Glutamatergic neuron (in vitro differentiated cells): Measurements from ENCODE around the gene LEF1. TPM values are rescaled to one million over a fixed set of nuclear protein-coding genes. Genes with fewer than 3 reads are reported as not detected.
"Not testable (repeated sequence)": the region's sequence is repeated elsewhere in the genome, so short reads cannot be mapped to it uniquely, and the experiment has no call there.

ENCODE experiments used
- DNase-seq: peaks from one replicate; pipeline ENCODE4 v3.0.0; 2022
- H3K27ac Mint-ChIP-seq: one replicate; pipeline ENCODE4 v1.8.0; 2020; ENCODE audit warnings: mild to moderate bottlenecking, mixed read lengths, inconsistent platforms; ENCODE audit not compliant: unreplicated experiment
- H3K27me3 Mint-ChIP-seq: one replicate; pipeline ENCODE4 v1.8.0; 2020; ENCODE audit warnings: mild to moderate bottlenecking, moderate library complexity, mixed read lengths, inconsistent platforms; ENCODE audit not compliant: unreplicated experiment
- H3K36me3 Mint-ChIP-seq: one replicate; pipeline ENCODE4 v1.8.0; 2020; ENCODE audit warnings: mild to moderate bottlenecking, mixed read lengths, inconsistent platforms; ENCODE audit not compliant: unreplicated experiment
- H3K4me1 Mint-ChIP-seq: one replicate; pipeline ENCODE4 v1.8.0; 2020; ENCODE audit warnings: mild to moderate bottlenecking, low read depth, mixed read lengths, inconsistent platforms; ENCODE audit not compliant: unreplicated experiment
- H3K4me3 Mint-ChIP-seq: one replicate; pipeline ENCODE4 v1.8.0; 2020; ENCODE audit warnings: mild to moderate bottlenecking, mixed read lengths, inconsistent platforms; ENCODE audit not compliant: unreplicated experiment
- H3K9me3 Mint-ChIP-seq: one replicate; pipeline ENCODE4 v1.8.0; 2020; ENCODE audit warnings: mild to moderate bottlenecking, moderate library complexity, mixed read lengths, inconsistent platforms; ENCODE audit not compliant: unreplicated experiment
- CTCF ChIP-seq: fragments of 200-600 bp; sonication (generic); IDR thresholded peaks from one replicate; pipeline ENCODE4 v1.5.0; 2021; ENCODE audit not compliant: partially characterized antibody, unreplicated experiment
- total RNA-seq: library from RNA; stranded (reverse); fragmentation: NEBNext Ultra II Directional; extraction: Animal tissue kit (Norgen Biotek cat#: 25700); gene quantifications from one replicate; pipeline ENCODE4 v1.2.1, GENCODE V29; 2021; ENCODE audit not compliant: unreplicated experiment

The LEF1 gene
- total RNA-seq, 1 donor from 2014 or later, result 0.98 TPM

- H3K4me3 Mint-ChIP-seq, result no peak overlapping the region
- H3K27ac Mint-ChIP-seq, result no peak overlapping the region
- no peaks in the 10 kb centered on the region for H3K27me3 Mint-ChIP-seq
- H3K36me3 Mint-ChIP-seq, result peaks cover 6% of the 10 kb centered on the region
- DNase-seq, result no peak
- peaks cover under 1% of the 10 kb centered on the region for H3K9me3 Mint-ChIP-seq
- no peak for TF ChIP-seq CTCF
- H3K4me1 Mint-ChIP-seq, result no peaks in the 10 kb centered on the region
Observed at GRCh38 chr4:108013955-108014354, 154.8 kb downstream of the LEF1 start.

GRCh38 chr4:108013327-108013726 lies 155.4 kb downstream of the LEF1 start:
- H3K27ac Mint-ChIP-seq, result no peak overlapping the region
- H3K9me3 Mint-ChIP-seq, result no peaks in the 10 kb centered on the region
- no peaks in the 10 kb centered on the region for H3K27me3 Mint-ChIP-seq
- H3K4me3 Mint-ChIP-seq, result no peak overlapping the region
- no peak for TF ChIP-seq CTCF
- DNase-seq, result no peak
- no peaks in the 10 kb centered on the region for H3K4me1 Mint-ChIP-seq
- H3K36me3 Mint-ChIP-seq, result peaks cover 9% of the 10 kb centered on the region

GRCh38 chr4:108012382-108012781 lies 156.3 kb downstream of the LEF1 start:
- not testable (repeated sequence) for H3K9me3 Mint-ChIP-seq, H3K4me1 Mint-ChIP-seq, H3K4me3 Mint-ChIP-seq, DNase-seq, H3K27me3 Mint-ChIP-seq, H3K27ac Mint-ChIP-seq
- H3K36me3 Mint-ChIP-seq, result peaks cover 13% of the 10 kb centered on the region

GRCh38 chr4:108010167-108010566 lies 158.6 kb downstream of the LEF1 start:
- H3K9me3 Mint-ChIP-seq, result no peaks in the 10 kb centered on the region
- H3K27ac Mint-ChIP-seq, result no peak overlapping the region
- peaks cover 13% of the 10 kb centered on the region for H3K36me3 Mint-ChIP-seq
- no peak overlapping the region for H3K4me3 Mint-ChIP-seq
- no peaks in the 10 kb centered on the region for H3K4me1 Mint-ChIP-seq
- DNase-seq, result no peak
- peaks cover 2% of the 10 kb centered on the region for H3K27me3 Mint-ChIP-seq
- no peak for TF ChIP-seq CTCF

GRCh38 chr4:108008721-108009120 lies 160.0 kb downstream of the LEF1 start:
- H3K9me3 Mint-ChIP-seq, result no peaks in the 10 kb centered on the region
- H3K36me3 Mint-ChIP-seq, result peaks cover 13% of the 10 kb centered on the region
- no peak overlapping the region for H3K27ac Mint-ChIP-seq
- DNase-seq, result no peak
- H3K4me1 Mint-ChIP-seq, result no peaks in the 10 kb centered on the region
- no peak for TF ChIP-seq CTCF
- H3K27me3 Mint-ChIP-seq, result peaks cover 2% of the 10 kb centered on the region
- no peak overlapping the region for H3K4me3 Mint-ChIP-seq

GRCh38 chr4:108007984-108008383 lies 160.7 kb downstream of the LEF1 start:
- no peak for DNase-seq
- TF ChIP-seq CTCF, result no peak
- Mint-ChIP-seq H3K4me3 (no peak overlapping the region), H3K9me3 (no peaks in the 10 kb centered on the region), H3K36me3 (peaks cover 13% of the 10 kb centered on the region), H3K27me3 (peaks cover 2% of the 10 kb centered on the region), H3K4me1 (no peaks in the 10 kb centered on the region), H3K27ac (no peak overlapping the region)
